Measurements from ENCODE around the gene CUX1.

DNA sequence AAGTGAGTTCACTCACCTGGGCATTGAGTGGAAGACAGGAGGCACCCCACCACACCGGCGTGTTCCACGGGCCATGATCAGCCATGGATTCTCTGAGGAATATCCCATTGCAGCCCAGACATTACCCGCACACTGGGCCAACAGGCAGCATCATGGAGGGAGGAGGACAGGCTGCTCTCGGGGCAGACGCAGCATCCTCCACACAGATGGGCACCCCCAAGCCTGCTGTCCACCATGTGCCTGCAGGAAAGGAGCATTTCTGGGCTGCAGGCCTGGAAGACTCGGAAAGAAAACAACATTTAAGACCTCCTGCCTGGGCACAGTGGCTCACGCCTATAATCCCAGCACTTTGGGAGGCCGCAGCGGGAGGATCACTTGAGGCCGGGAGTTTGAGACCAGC is 398.3 kb downstream of the CUX1 start:
- TF ChIP-seq POLR2A (IDR thresholded peaks at IDR 0.05; ENCODE audit: low read depth, low read length) (no peak), PAX5 (IDR thresholded peaks at IDR 0.05; ENCODE audit: insufficient read depth, low read length, severe bottlenecking) (no peak), TAF1 (IDR thresholded peaks at IDR 0.05; ENCODE audit: low read depth, low read length) (no peak), POU2F2 (IDR thresholded peaks at IDR 0.05; ENCODE audit: low read depth, low read length) (no peak), POLR2AphosphoS5 (IDR thresholded peaks at IDR 0.05; ENCODE audit: low read depth, low read length) (no peak), SPI1 (IDR thresholded peaks at IDR 0.05; ENCODE audit: low read depth, low read length) (no peak)

All from GM12891 (cell line).